KOPT-K1 (cell line): ENCODE results near the gene OLFML3.
"Not testable (repeated sequence)": the region's sequence is repeated elsewhere in the genome, so short reads cannot be mapped to it uniquely, and the experiment has no call there.

Source experiments
- H3K27ac ChIP-seq: fragments of 200-600 bp; sonication (generic); 2 replicates; pipeline ENCODE4 v1.5.1; 2016; ENCODE audit warnings: antibody characterized with exemption, mild to moderate bottlenecking, low read depth, low read length; ENCODE audit not compliant: poor library complexity, severe bottlenecking
- H3K36me3 ChIP-seq: fragments of 200-600 bp; sonication (generic); 2 replicates; pipeline ENCODE4 v1.5.1; 2017; ENCODE audit warnings: antibody characterized with exemption, mild to moderate bottlenecking, low read length, moderate library complexity; ENCODE audit not compliant: insufficient read depth
- H3K9me3 ChIP-seq: fragments of 200-600 bp; sonication (generic); 2 replicates; pipeline ENCODE4 v1.5.1; 2017; ENCODE audit warnings: antibody characterized with exemption, low read length, mild to moderate bottlenecking; ENCODE audit not compliant: insufficient read depth, poor library complexity, severe bottlenecking

Gene OLFML3

GRCh38 chr1:114019724-114020123 is 40.5 kb downstream of the OLFML3 start:
- not testable (repeated sequence) for H3K9me3 ChIP-seq

DNA sequence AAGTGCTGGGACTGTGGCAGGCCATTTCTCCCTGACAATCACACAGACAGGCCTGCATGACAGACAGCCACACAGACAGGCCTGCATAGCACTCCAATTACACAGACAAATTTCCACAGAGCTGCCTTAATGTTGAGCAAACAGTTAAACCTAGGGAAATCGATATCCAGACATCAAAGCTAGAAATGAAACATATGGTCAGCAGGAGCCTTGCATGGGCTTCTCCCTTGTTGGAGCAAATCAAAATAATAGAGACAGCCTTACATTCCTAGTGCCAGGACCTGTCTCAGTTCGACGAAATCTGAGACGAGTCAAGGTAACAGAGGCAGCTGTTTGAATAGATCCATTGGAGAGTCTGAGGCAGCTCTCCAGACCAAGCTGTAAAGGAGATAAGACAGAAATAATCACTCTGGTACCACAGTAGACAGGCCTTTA is 42.4 kb downstream of the OLFML3 start:
- Histone ChIP-seq H3K9me3 (peaks cover 7% of the 10 kb centered on the region), H3K27ac (no peak overlapping the region), H3K36me3 (no peaks in the 10 kb centered on the region)

More at GRCh38 chr1:114019724-114020123, 40.5 kb downstream of the OLFML3 start:
- H3K27ac ChIP-seq, H3K36me3 ChIP-seq: not testable (repeated sequence)

DNA sequence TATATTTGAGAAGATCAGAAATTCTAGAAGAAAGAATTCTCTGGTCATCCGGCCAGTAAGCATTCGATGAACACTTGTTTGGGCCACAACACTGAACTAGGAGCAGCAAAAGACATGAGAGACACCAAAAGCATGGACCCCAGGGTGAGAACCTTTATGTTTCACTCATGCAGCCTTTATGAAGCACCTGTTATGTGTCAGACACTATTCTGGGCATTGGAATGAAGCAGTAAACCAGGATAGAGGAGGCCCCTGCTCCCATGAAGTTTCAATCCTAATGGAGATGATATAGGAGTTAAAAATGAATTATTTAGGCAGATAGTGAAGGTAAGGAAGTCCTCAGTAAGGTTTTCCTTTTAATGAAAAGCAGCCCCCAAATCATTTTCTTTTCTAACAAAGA is 43.6 kb downstream of the OLFML3 start:
- peaks cover 7% of the 10 kb centered on the region for H3K9me3 ChIP-seq
- H3K36me3 ChIP-seq = no peaks in the 10 kb centered on the region
- no peak overlapping the region for H3K27ac ChIP-seq

GRCh38 chr1:114023377-114023776 is 44.1 kb downstream of the OLFML3 start:
- Histone ChIP-seq H3K27ac (no peak overlapping the region), H3K9me3 (peaks cover 7% of the 10 kb centered on the region), H3K36me3 (no peaks in the 10 kb centered on the region)

- H3K27ac ChIP-seq = no peak overlapping the region
- no peaks in the 10 kb centered on the region for H3K36me3 ChIP-seq
- H3K9me3 ChIP-seq = peaks cover 3% of the 10 kb centered on the region
Observed at GRCh38 chr1:114024049-114024448, 44.8 kb downstream of the OLFML3 start.

DNA sequence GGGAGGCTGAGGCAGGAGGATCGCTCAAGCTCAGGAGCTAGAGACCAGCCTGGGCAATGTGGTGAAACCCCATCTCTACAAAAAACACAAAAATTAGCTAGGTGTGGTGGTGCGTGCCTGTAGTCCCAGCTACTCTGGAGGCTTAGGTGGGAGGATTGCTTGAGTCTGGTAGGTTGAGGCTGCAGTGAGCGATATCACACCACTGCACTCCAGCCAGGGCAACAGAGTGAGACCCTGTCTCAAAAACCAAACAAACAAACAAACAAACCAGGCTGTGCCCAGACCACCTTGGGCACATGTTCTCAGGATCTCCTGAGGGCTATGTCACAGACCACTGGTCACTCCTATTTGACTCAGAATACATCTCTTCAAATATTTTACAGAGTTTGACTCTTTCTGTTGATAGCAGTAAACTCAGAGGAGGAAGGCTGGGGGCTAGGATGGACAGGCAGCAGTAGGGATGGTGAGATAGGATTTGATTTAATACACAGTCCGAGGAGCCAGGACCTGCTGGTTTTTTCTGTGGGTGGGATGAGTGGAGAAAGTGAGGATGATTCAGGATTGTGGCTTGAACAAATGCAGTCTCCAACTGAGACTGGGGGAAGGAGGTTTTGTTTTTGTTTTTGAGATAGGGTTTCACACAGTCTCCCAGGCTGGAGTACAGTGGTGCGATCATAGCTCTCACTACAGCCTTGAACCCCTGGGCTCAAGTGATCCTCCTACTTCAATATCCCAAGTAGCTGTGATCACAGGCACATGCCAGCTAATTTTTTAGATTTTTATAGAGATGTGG is 46.5 kb downstream of the OLFML3 start:
- Histone ChIP-seq H3K36me3 (no peaks in the 10 kb centered on the region), H3K27ac (no peak overlapping the region), H3K9me3 (no peaks in the 10 kb centered on the region)

GRCh38 chr1:114026797-114027196 is 47.5 kb downstream of the OLFML3 start:
- Histone ChIP-seq H3K27ac (no peak overlapping the region), H3K36me3 (no peaks in the 10 kb centered on the region), H3K9me3 (no peaks in the 10 kb centered on the region)
